Keratinocyte (primary cell): ENCODE data around the gene RHOT1.

Experiments
- CTCF ChIP-seq, 3 experiments: IDR thresholded peaks in 1 of 3; conservative IDR thresholded peaks in 1 of 3; optimal IDR thresholded peaks in 1 of 3; 2 replicates in 2 of 3; 3 replicates in 1 of 3; pipeline versions ENCODE3 to v1.5.1; 2011; ENCODE audit warnings: low read length in 3 of 3, mild to moderate bottlenecking in 3 of 3, moderate library complexity in 2 of 3, control low read depth in 1 of 3, inconsistent platforms in 1 of 3; ENCODE audit not compliant: insufficient read depth in 2 of 3; ENCODE audit errors: extremely low read depth in 1 of 3
- EZH2 ChIP-seq: IDR thresholded peaks from one replicate; pipeline ENCODE4 v1.6.1; 2012; ENCODE audit warnings: inconsistent platforms, mild to moderate bottlenecking, low read length, moderate library complexity

- TF ChIP-seq CTCF (optimal IDR thresholded peaks at IDR 0.05 in 1 of 3, IDR thresholded peaks at IDR 0.05 in 1 of 3, conservative IDR thresholded peaks at IDR 0.05 in 1 of 3; ENCODE audit: extremely low read depth in 1 of 3, insufficient read depth in 2 of 3, low read length in 3 of 3) (no peak), EZH2 (no peak)
Observed at GRCh38 chr17:32148351-32148750, 6.0 kb downstream of the RHOT1 start.
